Measurements from ENCODE around the gene MRPL21. TPM values are rescaled to one million over a fixed set of nuclear protein-coding genes. Genes with fewer than 3 reads are reported as not detected.

MRPL21 gene
- total RNA-seq, 1 experiment from 2014 or later: 82.3 TPM

DNA sequence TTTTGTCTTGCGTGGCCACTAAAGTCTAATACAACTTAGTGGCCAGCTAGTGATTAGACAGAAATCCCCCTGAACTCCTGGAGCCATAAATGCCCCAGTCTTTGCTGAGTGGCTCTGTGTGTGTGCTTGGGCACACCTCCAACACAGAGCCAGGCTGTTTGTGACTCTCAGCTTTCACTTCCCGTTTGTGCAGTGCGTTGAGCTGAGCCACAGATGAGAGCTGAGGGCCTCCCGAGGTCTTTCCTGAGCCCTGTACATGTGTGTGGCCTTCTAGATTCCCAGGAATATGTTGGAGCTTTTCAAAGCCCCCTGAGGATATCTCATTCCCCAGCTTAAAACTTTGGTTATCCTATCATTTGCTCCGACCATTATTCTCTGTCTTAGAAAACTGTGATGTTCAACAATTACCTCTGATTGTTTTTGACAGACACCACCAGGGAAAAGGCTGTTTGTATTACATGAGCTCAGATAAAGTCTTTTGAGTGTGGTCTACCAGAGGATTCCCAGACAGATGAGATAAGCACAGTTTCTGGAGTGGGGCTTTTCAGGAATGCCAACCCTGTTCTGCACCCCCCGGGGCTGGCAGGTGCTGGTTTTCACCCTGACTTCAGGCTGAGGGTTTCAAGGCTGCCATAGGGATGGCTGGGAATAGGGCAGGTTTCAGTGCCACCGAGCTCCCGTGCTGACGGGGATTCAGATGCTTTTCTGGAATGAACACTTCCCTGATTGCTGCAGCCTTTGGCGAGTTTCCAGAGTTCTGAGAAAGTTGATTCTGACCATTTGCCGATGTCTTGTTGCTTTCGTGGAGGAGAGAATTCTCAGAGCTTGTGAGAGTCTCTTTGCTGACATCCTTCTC lies 23.9 kb upstream of the MRPL21 start:
- ATAC-seq (no peak), DNase-seq (ENCODE audit: low spot score) (no peak)
- POLR2A ChIA-PET: no interaction called here
- TF ChIP-seq RELA (CRISPR knock-in tag; IDR thresholded peaks at IDR 0.05; ENCODE audit: borderline replicate concordance): no peak
- TF ChIP-seq, protein P1, sequence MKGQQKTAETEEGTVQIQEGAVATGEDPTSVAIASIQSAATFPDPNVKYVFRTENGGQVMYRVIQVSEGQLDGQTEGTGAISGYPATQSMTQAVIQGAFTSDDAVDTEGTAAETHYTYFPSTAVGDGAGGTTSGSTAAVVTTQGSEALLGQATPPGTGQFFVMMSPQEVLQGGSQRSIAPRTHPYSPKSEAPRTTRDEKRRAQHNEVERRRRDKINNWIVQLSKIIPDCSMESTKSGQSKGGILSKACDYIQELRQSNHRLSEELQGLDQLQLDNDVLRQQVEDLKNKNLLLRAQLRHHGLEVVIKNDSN (CRISPR knock-in tag; IDR thresholded peaks at IDR 0.05): no peak
- no peak for TF ChIP-seq ATF1 (CRISPR knock-in tag; IDR thresholded peaks at IDR 0.05)
- no peak for TF ChIP-seq SMAD3 (CRISPR knock-in tag; IDR thresholded peaks at IDR 0.05; ENCODE audit: borderline replicate concordance)
- TF ChIP-seq, protein P2, sequence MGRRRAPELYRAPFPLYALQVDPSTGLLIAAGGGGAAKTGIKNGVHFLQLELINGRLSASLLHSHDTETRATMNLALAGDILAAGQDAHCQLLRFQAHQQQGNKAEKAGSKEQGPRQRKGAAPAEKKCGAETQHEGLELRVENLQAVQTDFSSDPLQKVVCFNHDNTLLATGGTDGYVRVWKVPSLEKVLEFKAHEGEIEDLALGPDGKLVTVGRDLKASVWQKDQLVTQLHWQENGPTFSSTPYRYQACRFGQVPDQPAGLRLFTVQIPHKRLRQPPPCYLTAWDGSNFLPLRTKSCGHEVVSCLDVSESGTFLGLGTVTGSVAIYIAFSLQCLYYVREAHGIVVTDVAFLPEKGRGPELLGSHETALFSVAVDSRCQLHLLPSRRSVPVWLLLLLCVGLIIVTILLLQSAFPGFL (CRISPR knock-in tag; IDR thresholded peaks at IDR 0.05; ENCODE audit: borderline replicate concordance): no peak
- TF ChIP-seq ZNF219 (CRISPR knock-in tag; IDR thresholded peaks at IDR 0.05; ENCODE audit: borderline replicate concordance): no peak
- TF ChIP-seq, protein P3, sequence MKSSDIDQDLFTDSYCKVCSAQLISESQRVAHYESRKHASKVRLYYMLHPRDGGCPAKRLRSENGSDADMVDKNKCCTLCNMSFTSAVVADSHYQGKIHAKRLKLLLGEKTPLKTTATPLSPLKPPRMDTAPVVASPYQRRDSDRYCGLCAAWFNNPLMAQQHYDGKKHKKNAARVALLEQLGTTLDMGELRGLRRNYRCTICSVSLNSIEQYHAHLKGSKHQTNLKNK (CRISPR knock-in tag; IDR thresholded peaks at IDR 0.05): no peak
- TF ChIP-seq IRF2 (CRISPR knock-in tag; IDR thresholded peaks at IDR 0.05; ENCODE audit: borderline replicate concordance, low read depth): no peak
- no peak for TF ChIP-seq ZNF138 (CRISPR knock-in tag; conservative IDR thresholded peaks at IDR 0.05)
- no peak for TF ChIP-seq ZNF232 (CRISPR knock-in tag; IDR thresholded peaks at IDR 0.05)
- no peak for TF ChIP-seq GRHL2 (CRISPR knock-in tag; IDR thresholded peaks at IDR 0.05; ENCODE audit: insufficient replicate concordance, severe bottlenecking)
- TF ChIP-seq NR1H2 (CRISPR knock-in tag; IDR thresholded peaks at IDR 0.05): no peak
- no peak for TF ChIP-seq ESRRA (CRISPR knock-in tag; IDR thresholded peaks at IDR 0.05; ENCODE audit: borderline replicate concordance)
- Mint-ChIP-seq H3K4me1 (no peaks in the 10 kb centered on the region), H3K27me3 (ENCODE audit: low read depth) (no peaks in the 10 kb centered on the region), H3K4me3 (no peak overlapping the region), H3K9me3 (peaks cover 18% of the 10 kb centered on the region), H3K36me3 (peaks cover 67% of the 10 kb centered on the region), H3K27ac (no peak overlapping the region)
- CTCF ChIA-PET: no interaction called here

DNA sequence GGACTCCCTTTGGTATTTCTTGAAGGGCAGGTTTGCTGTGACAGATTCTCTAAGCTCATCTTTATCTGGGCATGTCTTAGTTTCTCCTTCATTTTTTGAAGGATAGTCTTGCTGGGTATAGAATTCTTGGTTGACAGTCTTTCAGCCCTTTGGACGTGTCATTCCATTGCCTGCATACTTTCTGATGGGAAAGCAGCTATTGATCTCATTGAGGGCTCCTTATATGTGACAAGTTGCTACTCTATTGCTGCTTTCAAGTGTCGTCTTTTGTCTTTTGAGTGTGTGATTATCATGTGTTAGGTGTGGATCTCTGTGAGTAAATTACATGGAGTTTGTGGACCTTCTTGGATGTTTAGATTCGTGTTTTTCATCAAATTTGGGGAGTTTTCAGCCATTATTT lies 22.0 kb upstream of the MRPL21 start:
- Mint-ChIP-seq H3K9me3 (peaks cover 18% of the 10 kb centered on the region), H3K27me3 (ENCODE audit: low read depth) (no peaks in the 10 kb centered on the region), H3K36me3 (peaks cover 77% of the 10 kb centered on the region), H3K4me3 (no peak overlapping the region), H3K27ac (no peak overlapping the region), H3K4me1 (no peaks in the 10 kb centered on the region)
- ChIA-PET CTCF (no interaction called here), POLR2A (no interaction called here)
- ATAC-seq: no peak
- DNase-seq (ENCODE audit: low spot score): no peak
- TF ChIP-seq FOXP1 (CRISPR knock-in tag; IDR thresholded peaks at IDR 0.05; ENCODE audit: borderline replicate concordance) (no peak), FOXJ3 (CRISPR knock-in tag; IDR thresholded peaks at IDR 0.05; ENCODE audit: borderline replicate concordance) (no peak), IRF2 (CRISPR knock-in tag; IDR thresholded peaks at IDR 0.05; ENCODE audit: borderline replicate concordance, low read depth) (no peak), NR1H2 (CRISPR knock-in tag; IDR thresholded peaks at IDR 0.05) (no peak), JUN (CRISPR knock-in tag; IDR thresholded peaks at IDR 0.05) (no peak), ELF4 (CRISPR knock-in tag; IDR thresholded peaks at IDR 0.05; ENCODE audit: low read depth) (no peak), NFATC4 (CRISPR knock-in tag; IDR thresholded peaks at IDR 0.05) (no peak)
- TF ChIP-seq, protein P4, sequence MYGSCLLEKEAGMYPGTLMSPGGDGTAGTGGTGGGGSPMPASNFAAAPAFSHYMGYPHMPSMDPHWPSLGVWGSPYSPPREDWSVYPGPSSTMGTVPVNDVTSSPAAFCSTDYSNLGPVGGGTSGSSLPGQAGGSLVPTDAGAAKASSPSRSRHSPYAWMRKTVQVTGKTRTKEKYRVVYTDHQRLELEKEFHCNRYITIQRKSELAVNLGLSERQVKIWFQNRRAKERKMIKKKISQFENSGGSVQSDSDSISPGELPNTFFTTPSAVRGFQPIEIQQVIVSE (CRISPR knock-in tag; IDR thresholded peaks at IDR 0.05; ENCODE audit: borderline replicate concordance): no peak
- TF ChIP-seq, protein P5, sequence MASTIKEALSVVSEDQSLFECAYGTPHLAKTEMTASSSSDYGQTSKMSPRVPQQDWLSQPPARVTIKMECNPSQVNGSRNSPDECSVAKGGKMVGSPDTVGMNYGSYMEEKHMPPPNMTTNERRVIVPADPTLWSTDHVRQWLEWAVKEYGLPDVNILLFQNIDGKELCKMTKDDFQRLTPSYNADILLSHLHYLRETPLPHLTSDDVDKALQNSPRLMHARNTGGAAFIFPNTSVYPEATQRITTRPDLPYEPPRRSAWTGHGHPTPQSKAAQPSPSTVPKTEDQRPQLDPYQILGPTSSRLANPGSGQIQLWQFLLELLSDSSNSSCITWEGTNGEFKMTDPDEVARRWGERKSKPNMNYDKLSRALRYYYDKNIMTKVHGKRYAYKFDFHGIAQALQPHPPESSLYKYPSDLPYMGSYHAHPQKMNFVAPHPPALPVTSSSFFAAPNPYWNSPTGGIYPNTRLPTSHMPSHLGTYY (CRISPR knock-in tag; IDR thresholded peaks at IDR 0.05): no peak
- TF ChIP-seq, protein P6, sequence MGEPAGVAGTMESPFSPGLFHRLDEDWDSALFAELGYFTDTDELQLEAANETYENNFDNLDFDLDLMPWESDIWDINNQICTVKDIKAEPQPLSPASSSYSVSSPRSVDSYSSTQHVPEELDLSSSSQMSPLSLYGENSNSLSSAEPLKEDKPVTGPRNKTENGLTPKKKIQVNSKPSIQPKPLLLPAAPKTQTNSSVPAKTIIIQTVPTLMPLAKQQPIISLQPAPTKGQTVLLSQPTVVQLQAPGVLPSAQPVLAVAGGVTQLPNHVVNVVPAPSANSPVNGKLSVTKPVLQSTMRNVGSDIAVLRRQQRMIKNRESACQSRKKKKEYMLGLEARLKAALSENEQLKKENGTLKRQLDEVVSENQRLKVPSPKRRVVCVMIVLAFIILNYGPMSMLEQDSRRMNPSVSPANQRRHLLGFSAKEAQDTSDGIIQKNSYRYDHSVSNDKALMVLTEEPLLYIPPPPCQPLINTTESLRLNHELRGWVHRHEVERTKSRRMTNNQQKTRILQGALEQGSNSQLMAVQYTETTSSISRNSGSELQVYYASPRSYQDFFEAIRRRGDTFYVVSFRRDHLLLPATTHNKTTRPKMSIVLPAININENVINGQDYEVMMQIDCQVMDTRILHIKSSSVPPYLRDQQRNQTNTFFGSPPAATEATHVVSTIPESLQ (CRISPR knock-in tag; IDR thresholded peaks at IDR 0.05): no peak
- TF ChIP-seq, protein P7, sequence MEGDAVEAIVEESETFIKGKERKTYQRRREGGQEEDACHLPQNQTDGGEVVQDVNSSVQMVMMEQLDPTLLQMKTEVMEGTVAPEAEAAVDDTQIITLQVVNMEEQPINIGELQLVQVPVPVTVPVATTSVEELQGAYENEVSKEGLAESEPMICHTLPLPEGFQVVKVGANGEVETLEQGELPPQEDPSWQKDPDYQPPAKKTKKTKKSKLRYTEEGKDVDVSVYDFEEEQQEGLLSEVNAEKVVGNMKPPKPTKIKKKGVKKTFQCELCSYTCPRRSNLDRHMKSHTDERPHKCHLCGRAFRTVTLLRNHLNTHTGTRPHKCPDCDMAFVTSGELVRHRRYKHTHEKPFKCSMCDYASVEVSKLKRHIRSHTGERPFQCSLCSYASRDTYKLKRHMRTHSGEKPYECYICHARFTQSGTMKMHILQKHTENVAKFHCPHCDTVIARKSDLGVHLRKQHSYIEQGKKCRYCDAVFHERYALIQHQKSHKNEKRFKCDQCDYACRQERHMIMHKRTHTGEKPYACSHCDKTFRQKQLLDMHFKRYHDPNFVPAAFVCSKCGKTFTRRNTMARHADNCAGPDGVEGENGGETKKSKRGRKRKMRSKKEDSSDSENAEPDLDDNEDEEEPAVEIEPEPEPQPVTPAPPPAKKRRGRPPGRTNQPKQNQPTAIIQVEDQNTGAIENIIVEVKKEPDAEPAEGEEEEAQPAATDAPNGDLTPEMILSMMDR (IDR thresholded peaks at IDR 0.05): no peak
- TF ChIP-seq, protein P8, sequence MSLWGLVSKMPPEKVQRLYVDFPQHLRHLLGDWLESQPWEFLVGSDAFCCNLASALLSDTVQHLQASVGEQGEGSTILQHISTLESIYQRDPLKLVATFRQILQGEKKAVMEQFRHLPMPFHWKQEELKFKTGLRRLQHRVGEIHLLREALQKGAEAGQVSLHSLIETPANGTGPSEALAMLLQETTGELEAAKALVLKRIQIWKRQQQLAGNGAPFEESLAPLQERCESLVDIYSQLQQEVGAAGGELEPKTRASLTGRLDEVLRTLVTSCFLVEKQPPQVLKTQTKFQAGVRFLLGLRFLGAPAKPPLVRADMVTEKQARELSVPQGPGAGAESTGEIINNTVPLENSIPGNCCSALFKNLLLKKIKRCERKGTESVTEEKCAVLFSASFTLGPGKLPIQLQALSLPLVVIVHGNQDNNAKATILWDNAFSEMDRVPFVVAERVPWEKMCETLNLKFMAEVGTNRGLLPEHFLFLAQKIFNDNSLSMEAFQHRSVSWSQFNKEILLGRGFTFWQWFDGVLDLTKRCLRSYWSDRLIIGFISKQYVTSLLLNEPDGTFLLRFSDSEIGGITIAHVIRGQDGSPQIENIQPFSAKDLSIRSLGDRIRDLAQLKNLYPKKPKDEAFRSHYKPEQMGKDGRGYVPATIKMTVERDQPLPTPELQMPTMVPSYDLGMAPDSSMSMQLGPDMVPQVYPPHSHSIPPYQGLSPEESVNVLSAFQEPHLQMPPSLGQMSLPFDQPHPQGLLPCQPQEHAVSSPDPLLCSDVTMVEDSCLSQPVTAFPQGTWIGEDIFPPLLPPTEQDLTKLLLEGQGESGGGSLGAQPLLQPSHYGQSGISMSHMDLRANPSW (CRISPR knock-in tag; conservative IDR thresholded peaks at IDR 0.05; ENCODE audit: low read depth): no peak
